Endodermal cell (in vitro differentiated cells): ENCODE data around the gene NOD1. TPM values are rescaled to one million over a fixed set of nuclear protein-coding genes. Genes with fewer than 3 reads are reported as not detected.

Source experiments
- DNase-seq: peaks from one replicate; pipeline ENCODE4 v3.0.0-alpha.2; 2017
- H3K27ac ChIP-seq: 2 replicates; pipeline ENCODE4 v1.5.1; 2013; ENCODE audit warnings: mild to moderate bottlenecking, low read depth, low read length, moderate library complexity
- H3K27me3 ChIP-seq: 2 replicates; pipeline ENCODE4 v1.6.1; 2013; ENCODE audit warnings: mild to moderate bottlenecking, low read length, moderate library complexity; ENCODE audit not compliant: insufficient read depth, control insufficient read depth, poor library complexity, severe bottlenecking
- H3K36me3 ChIP-seq: 2 replicates; pipeline ENCODE4 v1.7.0; 2013; ENCODE audit warnings: mild to moderate bottlenecking, low read length, moderate library complexity; ENCODE audit not compliant: control insufficient read depth, insufficient read depth
- H3K4me1 ChIP-seq: one replicate; pipeline ENCODE4 v1.7.0; 2013; ENCODE audit warnings: low read length; ENCODE audit not compliant: control insufficient read depth, insufficient read depth
- H3K4me3 ChIP-seq: 2 replicates; pipeline ENCODE4 v1.5.1; 2013; ENCODE audit warnings: mild to moderate bottlenecking, low read length, moderate library complexity
- H3K9ac ChIP-seq: 2 replicates; pipeline ENCODE4 v1.6.1; 2013; ENCODE audit warnings: mild to moderate bottlenecking, low read length, moderate library complexity; ENCODE audit not compliant: poor library complexity, severe bottlenecking; ENCODE audit errors: extremely low read depth
- H3K9me3 ChIP-seq: 2 replicates; pipeline ENCODE4 v1.6.1; 2013; ENCODE audit warnings: mild to moderate bottlenecking, low read length, moderate library complexity; ENCODE audit not compliant: control insufficient read depth
- H3K27ac Mint-ChIP-seq: 2 replicates; pipeline ENCODE4 v1.8.0; 2020; ENCODE audit warnings: mixed read lengths
- H3K27me3 Mint-ChIP-seq: 2 replicates; pipeline ENCODE4 v1.8.0; 2021; ENCODE audit warnings: mild to moderate bottlenecking, mixed read lengths; ENCODE audit not compliant: insufficient read depth
- H3K36me3 Mint-ChIP-seq: 2 replicates; pipeline ENCODE4 v1.8.0; 2020; ENCODE audit warnings: low read depth, mixed read lengths
- H3K4me1 Mint-ChIP-seq: 2 replicates; pipeline ENCODE4 v1.8.0; 2020; ENCODE audit warnings: mixed read lengths
- H3K4me3 Mint-ChIP-seq: 2 replicates; pipeline ENCODE4 v1.8.0; 2020; ENCODE audit warnings: mild to moderate bottlenecking, moderate library complexity, mixed read lengths
- H3K9me3 Mint-ChIP-seq: 2 replicates; pipeline ENCODE4 v1.8.0; 2020; ENCODE audit warnings: mild to moderate bottlenecking, mixed read lengths
- CTCF ChIP-seq: fragments of 200-600 bp; sonication (generic); conservative IDR thresholded peaks from 2 replicates; pipeline ENCODE4 v1.5.0; 2021; ENCODE audit warnings: antibody characterized with exemption, mild to moderate bottlenecking
- WGBS, 2 experiments: methylation state at CpG; one replicate each; pipeline versions ENCODE4 v1.1.5 to v1.1.7; 2013; ENCODE audit warnings: missing lambda C conversion rate in 2 of 2, mixed read lengths in 1 of 2; ENCODE audit not compliant: insufficient coverage in 1 of 2, insufficient read length in 1 of 2; 5-methylcytosine and 5-hydroxymethylcytosine counted together
- total RNA-seq, 2 donors: library from RNA; stranded (reverse); fragmentation: NEBNext Ultra II Directional in 1 of 2; extraction: Animal tissue kit (Norgen Biotek cat#: 25700) in 1 of 2; gene quantifications; 2 replicates in 1 of 2; 3 replicates in 1 of 2; pipeline ENCODE4 v1.2.1, GENCODE V29; 2021

NOD1 gene
- total RNA-seq, 2 donors from 2014 or later: 3.3 to 3.4 TPM

DNA sequence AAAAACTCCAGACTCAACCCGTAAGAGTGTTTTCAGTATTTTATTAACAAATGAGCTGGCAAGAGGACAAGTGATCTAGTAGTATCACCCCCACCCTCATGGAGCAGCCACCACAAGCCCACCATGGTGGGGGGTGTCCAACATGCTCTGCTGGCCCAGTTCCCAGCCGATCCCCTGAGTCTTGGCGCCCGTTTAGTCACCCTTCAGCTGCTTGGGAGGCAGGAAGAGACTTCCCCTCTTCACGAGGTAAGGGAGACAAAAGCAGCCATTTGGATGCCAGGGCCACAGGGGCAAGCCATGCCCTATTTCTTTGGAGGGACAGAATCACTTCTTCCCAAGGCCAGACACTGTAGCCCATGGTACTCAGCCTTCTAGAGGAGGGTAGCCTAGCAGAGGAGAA is 54.1 kb downstream of the NOD1 start:
- Histone ChIP-seq H3K4me1 (no peaks in the 10 kb centered on the region), H3K36me3 (no peaks in the 10 kb centered on the region), H3K9me3 (peaks cover 13% of the 10 kb centered on the region), H3K4me3 (no peak overlapping the region), H3K9ac (no peak overlapping the region), H3K27ac (no peak overlapping the region), H3K27me3 (no peaks in the 10 kb centered on the region)
- H3K36me3 Mint-ChIP-seq: peaks cover 14% of the 10 kb centered on the region
- WGBS, 2 experiments: 92% methylated on average over 5 of the region's 5 CpGs; no CpG with 5 or more reads in 1 of the 2 experiments
- H3K27ac Mint-ChIP-seq: no peak overlapping the region
- no peak for TF ChIP-seq CTCF
- H3K4me1 Mint-ChIP-seq: peaks cover under 1% of the 10 kb centered on the region
- H3K27me3 Mint-ChIP-seq: no peaks in the 10 kb centered on the region
- DNase-seq: no peak
- H3K4me3 Mint-ChIP-seq: no peak overlapping the region
- H3K9me3 Mint-ChIP-seq: peaks cover 12% of the 10 kb centered on the region

- H3K36me3 ChIP-seq: no peaks in the 10 kb centered on the region
- WGBS, 2 experiments: 94 to 95% methylated on average over 8 to 14 of the region's 14 CpGs
- Mint-ChIP-seq H3K4me3 (no peak overlapping the region), H3K36me3 (peaks cover 14% of the 10 kb centered on the region), H3K27me3 (no peaks in the 10 kb centered on the region), H3K27ac (no peak overlapping the region), H3K4me1 (peaks cover 4% of the 10 kb centered on the region), H3K9me3 (peaks cover 15% of the 10 kb centered on the region)
- TF ChIP-seq CTCF: no peak
- no peak overlapping the region for H3K27ac ChIP-seq
- H3K9me3 ChIP-seq: peaks cover 13% of the 10 kb centered on the region
- H3K27me3 ChIP-seq: no peaks in the 10 kb centered on the region
- no peaks in the 10 kb centered on the region for H3K4me1 ChIP-seq
- H3K4me3 ChIP-seq: no peak overlapping the region
- no peak overlapping the region for H3K9ac ChIP-seq
- DNase-seq: no peak
Measured at GRCh38 chr7:30423788-30424505, 54.6 kb downstream of the NOD1 start.

GRCh38 chr7:30422922-30423321 is 55.7 kb downstream of the NOD1 start:
- Histone ChIP-seq H3K36me3 (no peaks in the 10 kb centered on the region), H3K4me1 (no peaks in the 10 kb centered on the region), H3K4me3 (no peak overlapping the region), H3K27ac (no peak overlapping the region), H3K9ac (no peak overlapping the region), H3K27me3 (no peaks in the 10 kb centered on the region), H3K9me3 (peaks cover 13% of the 10 kb centered on the region)
- Mint-ChIP-seq H3K9me3 (peaks cover 15% of the 10 kb centered on the region), H3K27me3 (no peaks in the 10 kb centered on the region), H3K4me3 (no peak overlapping the region), H3K4me1 (peaks cover 4% of the 10 kb centered on the region), H3K36me3 (peaks cover 14% of the 10 kb centered on the region), H3K27ac (no peak overlapping the region)
- TF ChIP-seq CTCF: no peak
- DNase-seq: no peak
- WGBS, 2 experiments: 94 to 95% methylated on average over 6 of the region's 6 CpGs
